ENCODE data around the gene MAEL.

MAEL gene

GRCh38 chr1:167071286-167071685, 82.2 kb downstream of the MAEL start:
- no peaks in the 10 kb centered on the region for H4K20me1 ChIP-seq (ENCODE audit: control insufficient read depth, insufficient read depth, low read depth, low read length)
- no peaks in the 10 kb centered on the region for H3K9me3 ChIP-seq (ENCODE audit: control insufficient read depth, insufficient read depth, low read length)

More at GRCh38 chr1:167071286-167071685, 82.2 kb downstream of the MAEL start:
- H3K4me2 ChIP-seq (ENCODE audit: low read length), result no peak overlapping the region
- peaks cover 3% of the 10 kb centered on the region for H3K4me1 ChIP-seq (ENCODE audit: control insufficient read depth, low read length)
- H3F3A ChIP-seq (ENCODE audit: control insufficient read depth, insufficient read depth), result no peaks in the 10 kb centered on the region
- TF ChIP-seq CTCF (IDR thresholded peaks at IDR 0.05; ENCODE audit: low read depth, low read length, poor library complexity, severe bottlenecking) (no peak), EZH2phosphoT487 (IDR thresholded peaks at IDR 0.05; ENCODE audit: borderline replicate concordance, low read length) (no peak)
- H3K9me2 ChIP-seq (replicated peaks; ENCODE audit: control insufficient read depth, low read length), result no peaks in the 10 kb centered on the region
- H3K4me3 ChIP-seq (ENCODE audit: low read length), result no peak overlapping the region
- peaks cover 19% of the 10 kb centered on the region for H3K27me3 ChIP-seq (ENCODE audit: control insufficient read depth, low read length)
- no peaks in the 10 kb centered on the region for H3K36me3 ChIP-seq (ENCODE audit: control insufficient read depth, low read length)
- no peaks in the 10 kb centered on the region for H3K79me2 ChIP-seq (ENCODE audit: control insufficient read depth, low read length)
- H3K27ac ChIP-seq (ENCODE audit: low read depth, low read length), result no peak overlapping the region
